T47D (cell line): Measurements from ENCODE around the gene ADGRA1.

Experiments used
- DNase-seq, 2 experiments: peaks; one replicate each; pipeline versions ENCODE4 v3.0.0 to v3.0.0-alpha.2; 2011 to 2012; ENCODE audit warnings: low read depth in 1 of 2, low spot score in 1 of 2
- JUND ChIP-seq: IDR thresholded peaks from 2 replicates; pipeline ENCODE4 v1.6.1; 2012; ENCODE audit warnings: low read depth
- in situ Hi-C: cut with HindIII; loops from 2 replicates; pipeline ENCODE4 v1.10.0; 2016; ENCODE audit warnings: low sequenced_read_pairs, low pct_unique_long_range_greater_than_20kb

ADGRA1 gene

GRCh38 chr10:133096616-133097269, 9.0 kb downstream of the ADGRA1 start:
- DNase-seq, result no peak
- in situ Hi-C loops, result no loop called here
- no peak for TF ChIP-seq JUND

GRCh38 chr10:133097418-133097817, 9.7 kb downstream of the ADGRA1 start:
- TF ChIP-seq JUND, result no peak
- in situ Hi-C loops, result no loop called here

GRCh38 chr10:133097961-133098360, 10.2 kb downstream of the ADGRA1 start:
- in situ Hi-C loops, result no loop called here
- no peak for DNase-seq
- no peak for TF ChIP-seq JUND

More at GRCh38 chr10:133097418-133097817, 9.7 kb downstream of the ADGRA1 start:
- DNase-seq, result no peak

GRCh38 chr10:133098426-133099124, 10.9 kb downstream of the ADGRA1 start:
- in situ Hi-C loops, result no loop called here
- peak in 1 of 2 experiments; percentile 27 for DNase-seq
- no peak for TF ChIP-seq JUND

GRCh38 chr10:133099571-133099970, 11.8 kb downstream of the ADGRA1 start:
- DNase-seq, result no peak
- in situ Hi-C loops, result no loop called here
- TF ChIP-seq JUND, result no peak

GRCh38 chr10:133100186-133100585, 12.5 kb downstream of the ADGRA1 start:
- DNase-seq, result no peak
- in situ Hi-C loops, result no loop called here
- TF ChIP-seq JUND, result no peak

- TF ChIP-seq JUND, result no peak
- in situ Hi-C loops, result no loop called here
- DNase-seq, result peak in 1 of 2 experiments; percentile 44
Measured at GRCh38 chr10:133100706-133101415, 13.1 kb downstream of the ADGRA1 start.

- no peak for DNase-seq
- in situ Hi-C loops, result no loop called here
- TF ChIP-seq JUND, result no peak
Measured at GRCh38 chr10:133101416-133101810, 13.7 kb downstream of the ADGRA1 start.

GRCh38 chr10:133102415-133103095, 14.8 kb downstream of the ADGRA1 start:
- in situ Hi-C loops, result no loop called here
- no peak for DNase-seq
- no peak for TF ChIP-seq JUND

GRCh38 chr10:133103311-133103910, 15.7 kb downstream of the ADGRA1 start:
- in situ Hi-C loops, result no loop called here
- TF ChIP-seq JUND, result no peak
- DNase-seq, result no peak

- no peak for DNase-seq
- in situ Hi-C loops, result no loop called here
- no peak for TF ChIP-seq JUND
Measured at GRCh38 chr10:133104068-133104962, 16.6 kb downstream of the ADGRA1 start.
